CD4-positive, alpha-beta T cell treated with Interferon alpha-2 for 1 hour (primary cell): ENCODE measurements around the gene PLPPR3.

ENCODE experiments used
- DNase-seq, 2 donors: peaks; one replicate each; pipeline ENCODE4 v3.0.0-alpha.2; 2020 to 2022

The PLPPR3 gene

GRCh38 chr19:769616-770015 is 52.1 kb downstream of the PLPPR3 start:
- DNase-seq = no peak

GRCh38 chr19:768424-768823 is 53.3 kb downstream of the PLPPR3 start:
- DNase-seq = no peak

- no peak for DNase-seq
Observed at GRCh38 chr19:765179-765738, 56.5 kb downstream of the PLPPR3 start.

GRCh38 chr19:764301-764700 is 57.5 kb downstream of the PLPPR3 start:
- DNase-seq = no peak

- no peak for DNase-seq
Observed at GRCh38 chr19:763869-764268, 57.9 kb downstream of the PLPPR3 start.

GRCh38 chr19:763181-763580 is 58.6 kb downstream of the PLPPR3 start:
- no peak for DNase-seq
